ENCODE measurements around the gene SLC7A5. TPM values are rescaled to one million over a fixed set of nuclear protein-coding genes. Genes with fewer than 3 reads are reported as not detected.

Gene SLC7A5
- total and polyA plus RNA-seq, 2 of the 13 experiments (the other 11 are each of a cell fraction or from before 2014, with no cell fraction given) = 79.6 to 155 TPM

- TF ChIP-seq CREB1 (IDR thresholded peaks at IDR 0.05) (peak; percentile 50; the same call in 1 of the 2 replicates), CREB1 (CRISPR knock-in tag; IDR thresholded peaks at IDR 0.05) (no peak), ZGPAT (CRISPR knock-in tag; IDR thresholded peaks at IDR 0.05) (peak; percentile 54), IRF2 (CRISPR knock-in tag; IDR thresholded peaks at IDR 0.05) (0 out of 2 replicates have a peak, but pooled peaks have one; percentile 14), GATAD1 (CRISPR knock-in tag; IDR thresholded peaks at IDR 0.05) (0 out of 2 replicates have a peak, but pooled peaks have one; percentile 52), ETV6 (CRISPR knock-in tag; conservative IDR thresholded peaks at IDR 0.05) (no peak), KDM6A (CRISPR knock-in tag; IDR thresholded peaks at IDR 0.05; ENCODE audit: low read depth) (no peak), JUND (CRISPR knock-in tag; IDR thresholded peaks at IDR 0.05) (peak; percentile 78), BCL3 (CRISPR knock-in tag; IDR thresholded peaks at IDR 0.05) (no peak), NFIB (CRISPR knock-in tag; IDR thresholded peaks at IDR 0.05; ENCODE audit: borderline replicate concordance) (no peak), CBFB (CRISPR knock-in tag; IDR thresholded peaks at IDR 0.05) (0 out of 2 replicates have a peak, but pooled peaks have one; percentile 5), ZC3H4 (CRISPR knock-in tag; IDR thresholded peaks at IDR 0.05; ENCODE audit: borderline replicate concordance) (no peak), JUNB (CRISPR knock-in tag; IDR thresholded peaks at IDR 0.05; ENCODE audit: borderline replicate concordance) (0 out of 2 replicates have a peak, but pooled peaks have one; percentile 33), ARID5B (CRISPR knock-in tag; IDR thresholded peaks at IDR 0.05) (peak; percentile 69), HIVEP1 (CRISPR knock-in tag; IDR thresholded peaks at IDR 0.05) (peak; percentile 65)
- TF ChIP-seq, protein P1, sequence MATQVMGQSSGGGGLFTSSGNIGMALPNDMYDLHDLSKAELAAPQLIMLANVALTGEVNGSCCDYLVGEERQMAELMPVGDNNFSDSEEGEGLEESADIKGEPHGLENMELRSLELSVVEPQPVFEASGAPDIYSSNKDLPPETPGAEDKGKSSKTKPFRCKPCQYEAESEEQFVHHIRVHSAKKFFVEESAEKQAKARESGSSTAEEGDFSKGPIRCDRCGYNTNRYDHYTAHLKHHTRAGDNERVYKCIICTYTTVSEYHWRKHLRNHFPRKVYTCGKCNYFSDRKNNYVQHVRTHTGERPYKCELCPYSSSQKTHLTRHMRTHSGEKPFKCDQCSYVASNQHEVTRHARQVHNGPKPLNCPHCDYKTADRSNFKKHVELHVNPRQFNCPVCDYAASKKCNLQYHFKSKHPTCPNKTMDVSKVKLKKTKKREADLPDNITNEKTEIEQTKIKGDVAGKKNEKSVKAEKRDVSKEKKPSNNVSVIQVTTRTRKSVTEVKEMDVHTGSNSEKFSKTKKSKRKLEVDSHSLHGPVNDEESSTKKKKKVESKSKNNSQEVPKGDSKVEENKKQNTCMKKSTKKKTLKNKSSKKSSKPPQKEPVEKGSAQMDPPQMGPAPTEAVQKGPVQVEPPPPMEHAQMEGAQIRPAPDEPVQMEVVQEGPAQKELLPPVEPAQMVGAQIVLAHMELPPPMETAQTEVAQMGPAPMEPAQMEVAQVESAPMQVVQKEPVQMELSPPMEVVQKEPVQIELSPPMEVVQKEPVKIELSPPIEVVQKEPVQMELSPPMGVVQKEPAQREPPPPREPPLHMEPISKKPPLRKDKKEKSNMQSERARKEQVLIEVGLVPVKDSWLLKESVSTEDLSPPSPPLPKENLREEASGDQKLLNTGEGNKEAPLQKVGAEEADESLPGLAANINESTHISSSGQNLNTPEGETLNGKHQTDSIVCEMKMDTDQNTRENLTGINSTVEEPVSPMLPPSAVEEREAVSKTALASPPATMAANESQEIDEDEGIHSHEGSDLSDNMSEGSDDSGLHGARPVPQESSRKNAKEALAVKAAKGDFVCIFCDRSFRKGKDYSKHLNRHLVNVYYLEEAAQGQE (IDR thresholded peaks at IDR 0.05; ENCODE audit: borderline replicate concordance in 1 of 2, low read depth in 1 of 2, low read length in 2 of 2) = no peak; a peak in 1 of 4 replicates
- TF ChIP-seq, protein P2, sequence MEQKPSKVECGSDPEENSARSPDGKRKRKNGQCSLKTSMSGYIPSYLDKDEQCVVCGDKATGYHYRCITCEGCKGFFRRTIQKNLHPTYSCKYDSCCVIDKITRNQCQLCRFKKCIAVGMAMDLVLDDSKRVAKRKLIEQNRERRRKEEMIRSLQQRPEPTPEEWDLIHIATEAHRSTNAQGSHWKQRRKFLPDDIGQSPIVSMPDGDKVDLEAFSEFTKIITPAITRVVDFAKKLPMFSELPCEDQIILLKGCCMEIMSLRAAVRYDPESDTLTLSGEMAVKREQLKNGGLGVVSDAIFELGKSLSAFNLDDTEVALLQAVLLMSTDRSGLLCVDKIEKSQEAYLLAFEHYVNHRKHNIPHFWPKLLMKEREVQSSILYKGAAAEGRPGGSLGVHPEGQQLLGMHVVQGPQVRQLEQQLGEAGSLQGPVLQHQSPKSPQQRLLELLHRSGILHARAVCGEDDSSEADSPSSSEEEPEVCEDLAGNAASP (CRISPR knock-in tag; IDR thresholded peaks at IDR 0.05; ENCODE audit: borderline replicate concordance) = peak; percentile 46; the same call in 1 of the 2 replicates
Measured at GRCh38 chr16:87860553-87861299, 8.6 kb downstream of the SLC7A5 start (continued).
